HL-60 (cell line): Measurements from ENCODE around the gene NUDC.
"Not testable (repeated sequence)": the region's sequence is repeated elsewhere in the genome, so short reads cannot be mapped to it uniquely, and the experiment has no call there.

ENCODE experiments used
- DNase-seq, 2 experiments: peaks; one replicate each; pipeline ENCODE4 v3.0.0-alpha.2; 2010 to 2020; ENCODE audit warnings: low read depth in 1 of 2, low spot score in 1 of 2
- H3K27ac ChIP-seq: fragments of 250-450 bp; sonication (Bioruptor Pico); replicated peaks from 2 replicates; pipeline ENCODE4 v1.5.1; 2020; ENCODE audit warnings: mild to moderate bottlenecking, moderate library complexity
- H3K27me3 ChIP-seq: fragments of 250-450 bp; sonication (Bioruptor Pico); 2 replicates; pipeline ENCODE4 v1.5.1; 2021; ENCODE audit warnings: mild to moderate bottlenecking, moderate library complexity; ENCODE audit not compliant: insufficient read depth, poor library complexity, severe bottlenecking
- H3K4me3 ChIP-seq: replicated peaks from 2 replicates; pipeline ENCODE4 v1.5.1; 2011; ENCODE audit warnings: mild to moderate bottlenecking, control low read depth, low read length; ENCODE audit not compliant: insufficient read depth
- GABPA ChIP-seq: IDR thresholded peaks from 2 replicates; pipeline ENCODE4 v1.6.1; 2012; ENCODE audit warnings: low read depth
- POLR2AphosphoS5 ChIP-seq: IDR thresholded peaks from 2 replicates; pipeline ENCODE4 v1.6.1; 2012; ENCODE audit warnings: low read depth
- SPI1 ChIP-seq: IDR thresholded peaks from 2 replicates; pipeline ENCODE4 v1.6.1; 2012; ENCODE audit warnings: low read depth, mild to moderate bottlenecking, borderline replicate concordance
- TF ChIP-seq, protein P1 (sequence below): IDR thresholded peaks from one replicate; pipeline ENCODE4 v1.5.1; 2011; ENCODE audit warnings: low read length, control low read depth, inconsistent platforms; ENCODE audit not compliant: insufficient read depth
- TF ChIP-seq, protein P2 (sequence below): IDR thresholded peaks from 2 replicates; pipeline ENCODE4 v1.6.1; 2012; ENCODE audit warnings: low read depth; ENCODE audit not compliant: insufficient replicate concordance

Gene NUDC

DNA sequence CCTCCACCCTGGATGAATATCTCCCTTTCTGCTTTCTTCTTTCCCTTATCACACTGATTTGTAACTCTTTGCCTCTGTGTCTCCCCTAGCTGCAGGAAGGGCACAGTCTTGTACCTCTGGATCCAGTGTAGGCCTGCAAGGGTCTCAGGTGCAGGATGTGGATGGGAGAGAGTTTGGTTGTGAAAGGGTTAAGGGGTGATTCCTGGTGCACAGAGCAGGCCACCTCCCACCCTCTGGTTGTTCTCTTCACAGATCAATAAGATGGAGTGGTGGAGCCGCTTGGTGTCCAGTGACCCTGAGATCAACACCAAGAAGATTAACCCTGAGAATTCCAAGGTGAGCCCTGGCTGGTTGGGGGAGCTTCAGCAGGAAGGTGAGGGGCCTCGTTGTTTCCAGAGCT is 23.6 kb downstream of the NUDC start:
- TF ChIP-seq SPI1 (no peak), GABPA (no peak), POLR2AphosphoS5 (no peak)
- TF ChIP-seq, protein P1, sequence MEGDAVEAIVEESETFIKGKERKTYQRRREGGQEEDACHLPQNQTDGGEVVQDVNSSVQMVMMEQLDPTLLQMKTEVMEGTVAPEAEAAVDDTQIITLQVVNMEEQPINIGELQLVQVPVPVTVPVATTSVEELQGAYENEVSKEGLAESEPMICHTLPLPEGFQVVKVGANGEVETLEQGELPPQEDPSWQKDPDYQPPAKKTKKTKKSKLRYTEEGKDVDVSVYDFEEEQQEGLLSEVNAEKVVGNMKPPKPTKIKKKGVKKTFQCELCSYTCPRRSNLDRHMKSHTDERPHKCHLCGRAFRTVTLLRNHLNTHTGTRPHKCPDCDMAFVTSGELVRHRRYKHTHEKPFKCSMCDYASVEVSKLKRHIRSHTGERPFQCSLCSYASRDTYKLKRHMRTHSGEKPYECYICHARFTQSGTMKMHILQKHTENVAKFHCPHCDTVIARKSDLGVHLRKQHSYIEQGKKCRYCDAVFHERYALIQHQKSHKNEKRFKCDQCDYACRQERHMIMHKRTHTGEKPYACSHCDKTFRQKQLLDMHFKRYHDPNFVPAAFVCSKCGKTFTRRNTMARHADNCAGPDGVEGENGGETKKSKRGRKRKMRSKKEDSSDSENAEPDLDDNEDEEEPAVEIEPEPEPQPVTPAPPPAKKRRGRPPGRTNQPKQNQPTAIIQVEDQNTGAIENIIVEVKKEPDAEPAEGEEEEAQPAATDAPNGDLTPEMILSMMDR = no peak
- TF ChIP-seq, protein P2, sequence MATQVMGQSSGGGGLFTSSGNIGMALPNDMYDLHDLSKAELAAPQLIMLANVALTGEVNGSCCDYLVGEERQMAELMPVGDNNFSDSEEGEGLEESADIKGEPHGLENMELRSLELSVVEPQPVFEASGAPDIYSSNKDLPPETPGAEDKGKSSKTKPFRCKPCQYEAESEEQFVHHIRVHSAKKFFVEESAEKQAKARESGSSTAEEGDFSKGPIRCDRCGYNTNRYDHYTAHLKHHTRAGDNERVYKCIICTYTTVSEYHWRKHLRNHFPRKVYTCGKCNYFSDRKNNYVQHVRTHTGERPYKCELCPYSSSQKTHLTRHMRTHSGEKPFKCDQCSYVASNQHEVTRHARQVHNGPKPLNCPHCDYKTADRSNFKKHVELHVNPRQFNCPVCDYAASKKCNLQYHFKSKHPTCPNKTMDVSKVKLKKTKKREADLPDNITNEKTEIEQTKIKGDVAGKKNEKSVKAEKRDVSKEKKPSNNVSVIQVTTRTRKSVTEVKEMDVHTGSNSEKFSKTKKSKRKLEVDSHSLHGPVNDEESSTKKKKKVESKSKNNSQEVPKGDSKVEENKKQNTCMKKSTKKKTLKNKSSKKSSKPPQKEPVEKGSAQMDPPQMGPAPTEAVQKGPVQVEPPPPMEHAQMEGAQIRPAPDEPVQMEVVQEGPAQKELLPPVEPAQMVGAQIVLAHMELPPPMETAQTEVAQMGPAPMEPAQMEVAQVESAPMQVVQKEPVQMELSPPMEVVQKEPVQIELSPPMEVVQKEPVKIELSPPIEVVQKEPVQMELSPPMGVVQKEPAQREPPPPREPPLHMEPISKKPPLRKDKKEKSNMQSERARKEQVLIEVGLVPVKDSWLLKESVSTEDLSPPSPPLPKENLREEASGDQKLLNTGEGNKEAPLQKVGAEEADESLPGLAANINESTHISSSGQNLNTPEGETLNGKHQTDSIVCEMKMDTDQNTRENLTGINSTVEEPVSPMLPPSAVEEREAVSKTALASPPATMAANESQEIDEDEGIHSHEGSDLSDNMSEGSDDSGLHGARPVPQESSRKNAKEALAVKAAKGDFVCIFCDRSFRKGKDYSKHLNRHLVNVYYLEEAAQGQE = no peak
- Histone ChIP-seq H3K4me3 (no peak overlapping the region), H3K27me3 (no peaks in the 10 kb centered on the region), H3K27ac (no peak overlapping the region)
- DNase-seq = no peak

DNA sequence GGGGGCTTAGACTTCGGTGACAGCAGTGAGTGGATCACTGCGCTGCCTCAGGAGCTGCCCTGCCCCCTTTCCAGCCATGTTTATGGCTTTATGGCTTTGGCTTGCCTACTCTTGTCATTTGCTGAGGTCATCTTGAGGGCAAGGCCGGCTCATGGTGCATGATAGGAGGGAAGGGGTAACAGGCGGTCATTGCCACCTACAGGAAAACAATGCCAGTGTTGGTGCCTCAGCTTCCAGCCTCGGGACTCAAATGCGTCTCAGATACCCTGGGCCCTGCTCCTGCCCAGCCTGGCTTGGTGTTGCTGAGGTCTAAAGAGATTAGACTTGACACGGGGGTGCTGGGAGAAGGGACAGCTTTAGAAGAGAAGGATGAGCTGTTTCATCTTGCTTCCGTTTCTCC is 24.2 kb downstream of the NUDC start:
- no peak for TF ChIP-seq POLR2AphosphoS5
- TF ChIP-seq, protein P1 = no peak
- no peak for TF ChIP-seq SPI1
- TF ChIP-seq, protein P2 = no peak
- TF ChIP-seq GABPA = no peak
- no peak for DNase-seq
- Histone ChIP-seq H3K4me3 (no peak overlapping the region), H3K27me3 (no peaks in the 10 kb centered on the region), H3K27ac (no peak overlapping the region)

DNA sequence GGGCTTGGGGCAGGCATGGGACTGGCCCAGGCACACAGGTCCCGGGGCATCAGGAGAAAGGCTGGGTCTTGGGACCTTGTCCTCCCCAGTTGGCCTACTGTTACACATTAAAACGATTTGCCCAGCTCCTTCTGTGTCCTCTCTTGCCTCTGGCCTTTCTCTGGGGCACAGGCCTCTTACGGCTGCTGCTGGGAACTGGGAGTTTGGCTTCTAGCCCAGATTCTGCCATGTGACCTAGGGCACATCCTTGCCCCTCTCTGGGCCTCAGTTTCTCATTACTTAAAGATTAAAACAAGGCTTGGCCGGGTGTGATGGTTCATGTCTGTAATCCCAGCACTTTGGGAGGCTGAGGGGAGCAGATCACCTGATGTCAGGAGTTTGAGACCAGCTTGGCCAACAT is 24.7 kb downstream of the NUDC start:
- DNase-seq = no peak
- TF ChIP-seq SPI1 (no peak), POLR2AphosphoS5 (no peak), GABPA (no peak)
- TF ChIP-seq, protein P1 = no peak
- TF ChIP-seq, protein P2 = no peak
- no peak overlapping the region for H3K27ac ChIP-seq
- H3K27me3 ChIP-seq = no peaks in the 10 kb centered on the region
- H3K4me3 ChIP-seq = no peak overlapping the region

DNA sequence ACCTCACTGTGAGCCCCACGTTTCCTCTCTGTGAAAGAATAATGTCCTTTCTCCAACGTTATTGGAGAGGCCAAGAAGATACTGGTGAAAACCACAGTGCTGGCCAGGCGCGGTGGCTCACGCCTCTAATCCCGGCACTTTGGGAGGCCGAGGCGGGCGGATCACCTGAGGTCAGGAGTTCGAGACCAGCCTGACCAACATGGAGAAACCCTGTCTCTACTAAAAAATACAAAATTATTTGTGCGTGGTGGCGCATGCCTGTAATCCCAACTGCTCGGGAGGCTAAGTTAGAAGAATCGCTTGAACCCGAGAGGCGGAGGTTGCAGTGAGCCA is 27.1 kb downstream of the NUDC start:
- H3K27me3 ChIP-seq, DNase-seq, H3K4me3 ChIP-seq, H3K27ac ChIP-seq: not testable (repeated sequence)
